HG02943 (cell line): ENCODE data around the gene PHF21A.
"Not testable (repeated sequence)": the region's sequence is repeated elsewhere in the genome, so short reads cannot be mapped to it uniquely, and the experiment has no call there.

Experiments
- ATAC-seq: cut with Tn5 transposase; IDR thresholded peaks from one replicate; pipeline ENCODE4 v1.9.1; 2021; ENCODE audit warnings: mild to moderate bottlenecking, low read depth, moderate library complexity; ENCODE audit not compliant: unreplicated experiment

Gene PHF21A

DNA sequence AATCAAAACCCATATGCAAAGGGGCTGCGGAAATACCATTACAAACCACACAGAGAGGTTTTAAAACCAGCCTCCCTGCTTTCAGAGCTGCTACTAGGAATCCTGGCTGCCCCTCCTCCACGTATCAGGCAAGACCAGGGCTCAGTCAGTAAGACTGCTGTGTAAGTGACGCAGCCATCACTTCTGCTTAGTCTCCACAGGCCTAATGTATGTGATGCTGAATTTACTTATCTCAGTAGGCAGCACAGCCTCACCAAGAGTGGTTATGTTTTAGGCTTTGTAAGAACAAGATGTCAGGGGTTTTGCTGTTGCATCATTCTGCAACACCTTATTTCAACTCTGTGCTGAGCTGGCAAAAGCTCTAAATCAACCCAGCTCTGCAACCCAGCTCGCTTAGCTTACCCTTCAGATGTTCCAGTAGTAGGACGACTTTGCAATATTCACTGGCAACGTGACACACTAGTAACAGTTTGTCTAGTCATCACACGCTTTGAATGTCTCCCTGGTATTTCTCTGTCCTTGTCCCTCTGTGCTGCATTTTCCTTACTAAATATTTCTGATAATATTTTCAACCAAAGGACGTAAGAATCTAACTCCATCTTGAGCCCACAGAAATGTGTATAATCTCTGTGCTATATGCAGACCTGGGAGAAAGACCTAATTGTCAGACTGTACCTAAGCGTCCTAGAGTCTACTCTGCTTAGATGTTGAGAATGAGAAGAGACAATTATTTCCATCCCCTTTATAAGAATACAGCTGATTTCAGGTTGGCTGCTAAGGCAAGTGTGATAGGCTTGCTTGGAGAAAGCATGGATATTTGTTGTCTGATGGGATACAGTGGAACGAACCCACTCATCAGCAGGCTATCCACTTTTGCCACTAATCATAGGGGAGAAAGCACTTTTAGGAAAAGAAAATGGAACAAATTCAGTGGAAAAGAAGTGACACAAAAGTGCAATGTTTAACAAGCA is 126.6 kb downstream of the PHF21A start:
- ATAC-seq = no peak

DNA sequence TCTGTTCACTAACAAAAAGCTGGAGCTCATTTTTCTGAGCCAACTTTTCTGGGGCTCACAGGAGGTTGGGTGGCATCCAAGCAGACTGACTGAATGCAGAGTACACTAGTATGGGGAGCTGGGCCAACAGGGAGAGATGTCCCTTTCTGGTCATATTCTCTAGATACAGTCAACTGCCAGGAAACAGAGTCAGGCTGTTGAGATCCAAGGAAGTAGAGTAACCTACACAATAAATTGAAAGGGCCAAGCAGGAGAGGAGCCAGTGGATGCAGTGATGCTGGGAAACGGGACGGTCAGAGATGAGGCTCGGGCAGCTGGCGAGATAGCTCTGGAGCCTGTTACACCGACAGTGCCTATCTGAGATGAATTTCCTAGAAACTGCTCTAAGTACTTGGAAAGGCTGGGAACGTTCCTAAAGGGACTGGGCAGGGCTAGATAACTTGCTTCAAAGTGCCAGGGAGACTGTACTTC is 127.7 kb downstream of the PHF21A start:
- ATAC-seq = no peak

DNA sequence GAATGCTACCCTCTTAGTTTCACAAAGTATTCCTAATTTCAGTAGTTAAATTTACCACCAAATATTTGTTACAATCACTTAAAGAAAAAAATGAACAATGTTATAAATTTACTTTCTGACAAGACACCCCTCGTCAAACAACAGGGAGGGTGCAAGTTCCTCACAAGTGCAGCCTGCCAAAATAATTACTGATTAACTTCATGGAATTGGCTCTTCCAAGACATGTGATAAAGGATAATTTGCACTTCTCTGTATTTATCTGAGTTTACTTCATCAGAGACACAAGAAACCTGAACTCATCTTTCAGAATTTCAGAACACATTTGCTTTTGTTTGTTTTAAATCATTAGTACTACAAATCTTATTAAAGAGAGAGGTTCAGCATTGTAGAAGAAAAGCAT is 132.3 kb downstream of the PHF21A start:
- no peak for ATAC-seq

DNA sequence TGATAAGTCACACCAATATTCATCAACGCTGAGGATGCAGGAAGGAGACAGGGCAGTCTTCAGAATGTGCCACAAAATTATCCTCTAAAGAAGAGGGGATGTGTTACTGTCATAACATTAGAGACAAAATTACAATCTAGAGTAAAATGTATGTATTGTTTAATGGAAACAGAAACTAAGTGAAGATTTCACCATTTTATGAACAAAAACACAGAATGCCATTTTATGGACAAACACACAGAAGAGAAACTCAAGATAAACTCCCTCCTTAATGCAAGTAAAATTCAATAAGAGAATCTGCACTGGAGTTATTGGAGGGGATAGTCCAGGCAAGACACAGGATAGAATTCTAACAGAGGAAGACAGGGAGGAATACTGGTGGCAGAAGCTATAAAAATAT is 136.0 kb downstream of the PHF21A start:
- no peak for ATAC-seq

DNA sequence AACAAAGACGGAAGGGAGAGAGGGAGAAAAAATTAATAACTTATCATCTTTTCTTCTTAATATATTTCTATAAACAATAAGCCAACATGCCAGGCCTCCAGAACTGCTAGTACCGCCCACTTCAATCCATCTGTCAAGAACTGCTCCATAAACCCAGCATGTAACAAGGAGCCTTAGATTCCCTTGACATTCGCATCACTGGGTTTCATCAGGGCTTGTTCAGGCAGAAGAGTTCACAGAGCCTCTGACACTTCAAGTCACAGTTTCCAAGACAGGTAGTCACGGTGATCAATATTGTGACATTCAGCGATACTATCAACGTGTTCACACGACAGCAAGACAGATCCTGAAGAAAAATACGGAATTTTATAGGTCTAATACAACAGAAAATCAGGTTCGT is 137.1 kb downstream of the PHF21A start:
- ATAC-seq = no peak

DNA sequence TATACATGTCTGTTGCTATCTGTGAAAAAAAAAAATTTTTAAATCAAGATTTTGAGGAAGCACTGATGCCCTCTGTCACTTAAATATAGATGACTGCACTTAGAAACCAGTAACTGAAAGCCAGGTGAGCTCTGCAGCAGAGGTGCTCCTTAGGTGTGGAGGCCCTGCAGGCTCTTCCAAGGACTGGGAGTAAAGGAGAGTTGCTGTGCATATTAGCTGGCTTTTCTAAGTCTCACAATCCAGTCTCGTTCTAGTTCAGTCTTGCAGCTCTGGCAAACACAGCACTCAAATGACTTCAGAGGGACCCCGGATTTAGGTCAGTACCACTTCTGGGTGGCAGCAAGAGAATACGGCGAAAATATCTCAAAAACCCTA is 137.8 kb downstream of the PHF21A start:
- ATAC-seq = no peak

DNA sequence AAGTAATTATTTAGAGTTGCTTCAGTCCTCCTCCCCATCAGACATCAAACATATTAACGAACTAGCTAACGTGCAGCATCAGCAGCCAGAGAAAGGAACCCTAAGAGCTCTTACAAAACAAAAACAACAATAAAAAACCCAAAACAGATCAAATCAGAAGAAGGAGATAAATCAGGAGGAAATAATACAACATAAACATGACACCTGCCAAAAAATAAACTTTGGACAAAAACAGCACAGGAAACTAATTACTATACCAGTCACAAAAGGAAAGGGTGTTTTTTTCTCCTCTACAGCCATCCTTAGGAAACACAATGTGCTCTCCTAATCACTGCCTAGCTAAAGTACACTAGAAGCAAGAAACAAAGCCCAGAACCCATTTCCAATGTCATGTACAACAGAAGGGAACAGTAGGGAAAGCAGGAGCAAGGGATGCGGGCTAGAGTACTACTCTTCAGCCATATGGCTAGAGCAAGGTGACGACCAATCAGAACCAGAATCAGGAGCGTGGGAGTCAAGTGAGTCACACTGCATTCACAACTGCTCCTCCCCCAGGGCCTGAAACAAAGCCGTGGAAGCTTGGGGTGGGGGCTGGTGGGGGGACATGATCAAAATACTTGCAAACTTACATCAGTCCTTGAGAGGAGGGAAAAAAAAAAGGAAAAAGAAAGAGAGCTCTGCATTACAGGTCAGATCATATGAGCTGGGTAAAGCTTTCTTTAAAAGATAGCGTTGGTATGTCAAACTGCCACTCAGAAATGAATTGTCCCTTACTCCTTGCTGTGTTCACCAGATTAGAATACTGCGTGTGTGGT is 138.4 kb downstream of the PHF21A start:
- no peak for ATAC-seq

DNA sequence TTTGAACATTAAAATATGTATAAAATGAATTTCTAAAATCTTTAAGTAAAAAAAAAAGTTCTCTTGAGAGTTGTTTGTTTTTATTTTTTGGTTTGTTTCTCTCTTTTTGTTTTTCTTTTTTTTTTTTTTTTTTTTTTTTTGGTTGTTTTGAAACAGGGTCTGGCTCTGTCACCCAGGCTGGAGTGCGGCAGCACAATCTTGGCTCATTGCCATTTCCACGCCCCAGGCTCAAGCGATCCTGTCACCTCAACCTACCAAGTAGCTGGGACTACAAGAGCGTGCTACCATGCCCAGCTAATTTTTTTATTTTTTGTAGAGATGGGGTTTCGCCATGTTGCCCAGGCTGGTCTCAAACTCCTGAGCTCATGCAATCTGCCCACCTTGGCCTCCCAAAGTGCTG is 139.4 kb downstream of the PHF21A start:
- not testable (repeated sequence) for ATAC-seq

DNA sequence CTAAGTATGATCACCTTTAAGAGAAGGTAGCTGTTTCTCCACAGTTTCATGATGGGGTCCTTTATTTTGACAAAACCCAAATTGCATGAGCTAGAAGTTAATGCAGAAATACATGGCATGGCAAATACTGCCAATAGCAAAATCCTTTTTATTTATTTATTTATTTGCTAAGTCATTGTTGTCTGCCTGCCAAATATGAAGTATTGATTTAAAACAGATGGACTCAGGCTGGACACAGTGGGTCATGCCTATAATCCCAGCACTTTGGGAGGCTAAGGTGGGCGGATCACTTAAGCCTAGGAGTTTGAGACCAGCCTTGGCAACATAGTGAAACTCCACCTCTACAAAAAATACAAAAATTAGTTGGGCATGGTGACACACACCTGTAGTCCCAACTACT is 146.4 kb downstream of the PHF21A start:
- ATAC-seq = no peak

DNA sequence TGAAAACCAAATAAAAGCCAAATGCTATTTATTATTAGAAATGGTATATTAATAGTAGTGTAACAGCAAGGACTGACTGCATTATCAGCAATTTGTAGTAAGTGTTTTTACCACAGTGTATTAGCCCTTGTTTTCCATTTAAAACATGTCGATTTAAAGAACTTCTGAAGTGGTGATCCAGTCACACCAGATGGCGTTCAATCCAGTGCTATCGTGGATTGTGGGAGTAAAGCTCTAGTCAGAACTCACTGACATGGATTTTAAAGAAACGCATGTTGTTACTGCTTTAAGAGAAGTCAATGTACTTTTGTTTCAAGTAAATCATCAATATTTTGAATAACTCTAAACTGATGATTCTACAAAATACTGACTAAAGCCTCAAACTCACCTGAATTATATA is 147.7 kb downstream of the PHF21A start:
- no peak for ATAC-seq

DNA sequence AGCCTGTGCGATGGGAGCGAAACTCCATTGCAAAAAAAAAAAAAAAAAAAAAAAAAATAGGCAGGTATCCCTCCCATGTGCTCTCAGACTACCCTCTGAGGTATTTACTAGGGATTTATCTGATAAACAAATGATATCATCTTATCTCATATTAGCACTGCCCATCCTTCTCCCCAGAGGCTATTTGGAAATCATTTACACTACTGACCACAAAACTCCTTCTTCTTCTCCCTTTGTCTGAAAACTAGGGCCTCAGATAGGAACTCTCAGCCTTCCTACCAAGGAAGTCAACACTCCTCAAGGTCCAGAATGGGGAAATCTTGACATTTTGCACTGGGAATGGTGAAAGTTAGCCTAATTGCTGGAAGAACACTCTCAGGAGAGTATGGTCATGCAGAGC is 152.4 kb downstream of the PHF21A start:
- ATAC-seq = no peak

DNA sequence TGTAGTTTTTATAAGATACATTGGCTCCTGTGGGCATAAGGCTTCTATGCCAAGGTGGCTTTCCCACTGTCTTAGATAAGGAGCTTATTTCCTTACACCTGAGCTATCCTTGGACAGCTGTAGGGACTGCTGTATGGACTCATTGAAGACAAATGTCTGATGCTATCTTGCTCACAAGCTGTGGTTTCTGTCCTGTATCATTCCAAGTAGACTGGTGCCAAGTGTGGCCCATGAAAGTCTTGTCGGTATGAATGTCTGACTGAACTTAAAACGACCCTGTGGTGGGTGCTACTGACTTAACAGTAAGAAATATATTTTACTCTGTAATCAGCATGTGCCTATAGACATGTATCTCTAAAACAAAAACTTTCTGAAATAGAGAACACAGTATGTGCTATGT is 153.7 kb downstream of the PHF21A start:
- no peak for ATAC-seq

DNA sequence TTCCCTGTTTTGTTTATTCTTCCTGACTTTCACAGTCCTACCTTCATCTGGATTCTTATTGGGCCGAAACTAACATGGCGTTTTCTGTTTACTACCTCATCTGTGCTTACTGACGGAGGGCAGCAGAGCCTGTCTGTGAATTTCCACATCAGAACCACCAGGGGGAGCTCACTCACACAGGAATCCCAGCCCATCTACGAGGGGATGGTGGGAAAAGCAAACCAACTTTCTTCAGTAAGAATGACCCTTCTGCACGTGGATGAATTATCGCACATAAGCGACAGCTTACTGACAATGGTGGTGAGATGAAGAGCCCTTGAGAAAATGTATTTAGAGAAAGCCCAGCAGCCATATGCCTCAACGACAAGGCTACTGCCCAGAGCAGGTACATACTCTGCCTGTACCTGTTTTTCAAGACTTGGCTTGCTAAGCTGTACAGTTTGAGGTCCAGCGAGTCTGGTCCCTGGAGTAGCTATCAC is 156.3 kb downstream of the PHF21A start:
- no peak for ATAC-seq

DNA sequence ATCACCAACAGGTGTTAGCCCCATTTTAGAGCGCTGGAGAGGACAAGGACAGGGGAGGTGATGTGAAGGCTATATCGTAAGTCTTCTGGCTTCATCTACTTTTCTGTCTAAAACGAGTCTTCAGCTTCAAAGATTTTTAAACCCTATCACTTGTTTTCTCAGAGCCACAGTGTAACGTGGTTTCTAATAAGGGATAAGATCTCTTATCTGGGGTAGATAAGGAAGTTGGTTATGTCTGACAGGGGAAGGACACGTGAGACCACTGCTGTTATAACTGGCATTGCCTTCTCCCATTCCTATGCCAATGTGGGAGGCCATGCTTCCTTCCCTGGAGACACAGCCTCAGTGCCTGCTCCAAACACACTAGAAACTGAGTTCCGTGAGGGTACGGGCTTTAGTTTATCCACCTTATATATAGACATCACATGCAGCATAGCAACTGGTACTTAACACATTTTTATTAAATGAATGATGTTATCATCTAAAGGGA is 159.5 kb downstream of the PHF21A start:
- no peak for ATAC-seq

DNA sequence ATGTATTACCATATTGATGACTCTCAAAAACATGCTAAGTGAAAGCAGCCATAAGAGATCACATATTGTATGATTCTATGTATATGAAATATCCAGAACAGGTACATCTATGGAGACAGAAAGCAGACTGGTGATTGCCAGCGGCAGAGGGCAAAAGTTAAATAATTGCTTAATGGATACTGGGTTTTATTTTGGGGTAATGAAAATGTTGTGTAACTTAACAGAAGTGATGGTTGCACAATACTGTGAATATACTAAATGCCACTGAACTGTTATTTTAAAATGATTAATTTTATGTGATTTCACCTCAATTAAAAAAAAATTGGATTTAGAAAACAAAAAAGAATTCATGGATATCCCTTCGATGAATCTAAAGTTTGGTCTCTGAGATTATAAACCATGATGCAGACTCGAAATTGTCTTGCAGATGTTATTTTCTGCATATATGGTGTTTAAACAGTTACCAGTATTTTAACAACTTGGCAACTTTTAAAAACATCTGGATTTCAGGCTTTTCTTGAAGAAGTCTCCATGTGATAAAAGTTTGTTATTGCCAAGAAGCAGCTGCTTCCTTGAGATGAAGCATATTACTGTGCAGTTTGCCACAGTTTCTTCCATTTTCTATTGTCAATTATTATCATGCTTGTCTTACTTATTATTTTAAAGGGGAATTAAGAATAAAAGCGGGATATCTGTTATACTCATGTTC is 160.7 kb downstream of the PHF21A start:
- ATAC-seq = no peak

DNA sequence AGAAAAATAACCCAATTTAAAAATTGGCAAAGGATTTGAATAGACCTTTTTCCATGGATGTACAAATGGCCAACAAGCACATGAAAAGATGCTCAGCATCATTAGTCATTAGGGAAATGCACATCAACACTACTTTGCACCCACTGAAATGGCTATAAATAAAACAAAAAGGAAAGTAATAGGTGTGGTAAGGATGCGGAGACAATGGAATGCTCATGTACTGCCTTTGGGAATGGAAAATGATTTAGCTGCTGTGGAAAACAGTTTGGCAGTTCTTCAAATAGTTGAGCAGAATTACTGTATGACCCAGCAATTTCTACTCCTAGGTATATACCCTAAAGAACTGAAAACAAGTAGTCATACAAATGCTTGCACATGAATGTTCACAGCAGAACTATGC is 161.4 kb downstream of the PHF21A start:
- ATAC-seq = no peak

DNA sequence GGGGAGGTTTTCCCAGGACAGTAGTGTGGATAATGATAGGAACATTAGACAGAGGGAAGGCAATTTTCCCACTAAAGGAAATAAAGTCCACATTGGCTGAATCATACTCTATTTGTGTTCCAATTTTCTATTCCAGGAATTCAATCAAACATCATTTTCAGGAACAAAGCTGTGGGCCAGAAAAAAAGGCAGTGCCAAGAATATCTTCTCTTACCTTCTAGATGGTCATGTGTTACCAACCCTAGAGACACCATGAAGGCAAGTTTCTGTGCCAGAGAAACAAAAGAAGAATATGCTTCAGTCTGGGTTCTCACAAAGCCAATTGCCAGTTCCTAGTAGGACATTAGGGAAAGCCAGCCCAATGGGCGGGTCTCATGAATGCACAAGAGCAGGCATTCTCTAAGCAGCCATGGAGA is 171.3 kb downstream of the PHF21A start:
- ATAC-seq = no peak

DNA sequence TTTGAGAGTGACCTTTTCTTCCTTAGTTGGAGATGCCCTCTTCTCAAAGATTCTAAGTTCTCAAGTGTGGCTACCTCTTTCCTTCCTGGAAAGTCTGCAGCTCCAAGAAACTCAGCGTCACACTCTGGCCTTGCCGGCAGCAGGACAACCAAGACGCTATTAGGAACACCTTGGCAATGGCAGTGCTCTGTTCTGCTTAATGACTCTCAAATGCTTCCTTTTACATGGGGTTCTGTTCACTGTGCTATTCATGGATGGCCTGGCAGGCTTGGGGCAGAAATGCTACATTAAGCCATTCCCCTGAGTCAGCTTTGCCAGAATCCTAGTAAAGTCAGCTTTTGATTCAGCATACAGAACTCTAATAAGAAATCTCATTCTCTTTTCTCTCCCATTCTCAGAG is 172.9 kb downstream of the PHF21A start:
- no peak for ATAC-seq

DNA sequence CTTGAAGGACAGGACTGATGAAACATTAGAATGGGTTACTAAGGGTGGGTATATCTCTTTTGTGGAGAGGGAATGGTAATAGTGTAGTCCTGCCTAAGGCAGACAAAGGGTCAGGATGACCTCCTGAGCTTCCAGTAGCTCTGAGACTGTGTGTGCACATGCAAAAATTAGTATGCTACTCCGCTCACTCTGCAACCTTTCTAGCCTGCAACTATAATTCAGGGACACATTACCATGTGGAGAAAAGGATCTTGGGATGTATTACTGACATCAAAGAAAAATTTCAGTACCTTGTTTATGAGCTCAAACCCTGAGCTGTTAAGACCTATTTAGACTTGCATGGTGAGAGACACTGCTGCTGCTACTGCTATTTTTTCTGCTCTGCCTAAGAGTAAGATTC is 173.4 kb downstream of the PHF21A start:
- ATAC-seq = no peak

DNA sequence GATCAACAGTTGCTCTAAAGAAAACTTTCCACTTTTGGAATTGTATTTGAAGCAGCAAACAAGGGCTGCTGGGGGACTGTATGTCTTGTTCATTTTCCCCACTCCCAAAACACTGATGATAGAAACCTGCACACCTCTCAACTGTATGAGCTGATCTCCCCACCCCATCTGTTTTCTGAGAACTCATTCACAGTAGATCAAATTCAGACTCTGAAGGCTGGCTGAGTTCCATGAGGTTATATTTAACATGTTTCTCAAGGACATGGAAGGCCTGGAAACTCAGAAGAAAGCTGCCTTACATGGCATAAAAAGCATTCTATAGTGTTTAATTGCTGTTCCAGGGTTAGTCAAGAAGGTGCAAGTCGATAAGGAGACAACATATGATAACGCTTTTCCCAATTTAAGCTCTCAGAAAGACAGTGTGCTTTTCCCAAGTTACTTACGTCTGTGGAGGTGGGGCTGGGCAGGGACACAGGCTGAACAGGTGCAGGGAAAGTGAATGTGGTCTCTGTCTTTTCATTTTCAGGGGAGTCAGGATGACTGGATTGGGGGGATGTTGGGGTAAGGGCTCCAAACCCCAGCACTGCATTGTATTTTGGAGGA is 175.8 kb downstream of the PHF21A start:
- ATAC-seq = no peak
